Stomach (tissue), 4 donors: Measurements from ENCODE around the gene PCDH9.

Experiments
- CTCF ChIP-seq, 7 experiments: fragments of 450-650 bp in 4 of 7; fragments of 200-600 bp in 3 of 7; sonication (generic) in 3 of 7; IDR thresholded peaks; one replicate each; pipeline ENCODE4 v1.5.1; 2016 to 2019; ENCODE audit warnings: antibody characterized with exemption in 7 of 7, control low read depth in 2 of 7, mild to moderate bottlenecking in 1 of 7
- POLR2AphosphoS5 ChIP-seq, 3 donors: sonication (generic); formaldehyde crosslinking; IDR thresholded peaks; one replicate each; pipeline ENCODE4 v1.6.1; 2016; ENCODE audit warnings: antibody characterized with exemption in 3 of 3

DNA sequence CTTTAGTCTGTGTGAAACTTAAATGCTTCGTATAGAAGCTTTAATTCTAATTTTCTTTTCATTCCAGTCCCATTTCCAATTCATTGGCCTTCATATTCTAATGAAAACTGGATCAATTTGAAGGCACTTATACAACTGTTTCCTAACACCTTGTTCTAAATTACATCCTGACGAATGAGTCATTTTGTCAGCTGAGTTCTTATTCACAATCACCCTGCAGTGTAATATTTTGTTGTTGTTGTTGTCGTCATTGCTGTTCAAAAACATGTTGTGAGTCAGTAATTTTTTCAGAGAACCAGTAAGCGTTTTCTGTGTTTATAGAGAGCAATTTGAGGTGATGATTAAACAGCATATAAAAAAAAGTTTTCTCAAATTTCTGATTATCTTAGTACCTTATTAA, 290.0 kb downstream of the PCDH9 start:
- no peak for TF ChIP-seq CTCF (IDR thresholded peaks at IDR 0.05)
- TF ChIP-seq POLR2AphosphoS5 (IDR thresholded peaks at IDR 0.05), result no peak
